ENCODE measurements around the gene TMEM132D. TPM values are rescaled to one million over a fixed set of nuclear protein-coding genes. Genes with fewer than 3 reads are reported as not detected.
"Not testable (repeated sequence)": the region's sequence is repeated elsewhere in the genome, so short reads cannot be mapped to it uniquely, and the experiment has no call there.

Gene TMEM132D
- total RNA-seq, 1 donor = under 0.01 TPM

DNA sequence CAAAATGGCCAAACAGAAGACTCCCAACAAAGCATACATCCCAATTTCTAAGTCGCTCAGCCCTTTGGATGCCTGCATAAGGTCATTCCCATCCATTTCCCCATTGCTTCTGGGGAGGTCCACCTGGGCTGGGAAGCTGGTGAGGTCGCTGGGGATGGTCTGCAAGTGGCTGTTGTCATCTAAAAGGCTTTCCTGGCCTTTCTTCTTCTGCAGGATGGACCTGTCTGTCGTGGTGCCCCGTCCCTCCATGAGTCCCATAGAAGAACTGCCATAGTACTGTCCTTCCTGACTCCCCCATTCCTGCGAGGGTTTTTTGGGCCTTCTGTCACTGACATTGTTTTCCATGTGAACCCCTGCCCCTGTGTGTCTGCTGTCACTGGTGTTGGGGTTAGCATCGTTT, 829.4 kb downstream of the TMEM132D start:
- Histone ChIP-seq H3K4me3 (ENCODE audit: low read length) (no peak overlapping the region), H3K9me3 (ENCODE audit: low read depth, low read length) (no peaks in the 10 kb centered on the region), H3K27me3 (ENCODE audit: insufficient read depth, low read length) (no peaks in the 10 kb centered on the region), H3K4me1 (ENCODE audit: insufficient read depth, low read length) (no peaks in the 10 kb centered on the region)

DNA sequence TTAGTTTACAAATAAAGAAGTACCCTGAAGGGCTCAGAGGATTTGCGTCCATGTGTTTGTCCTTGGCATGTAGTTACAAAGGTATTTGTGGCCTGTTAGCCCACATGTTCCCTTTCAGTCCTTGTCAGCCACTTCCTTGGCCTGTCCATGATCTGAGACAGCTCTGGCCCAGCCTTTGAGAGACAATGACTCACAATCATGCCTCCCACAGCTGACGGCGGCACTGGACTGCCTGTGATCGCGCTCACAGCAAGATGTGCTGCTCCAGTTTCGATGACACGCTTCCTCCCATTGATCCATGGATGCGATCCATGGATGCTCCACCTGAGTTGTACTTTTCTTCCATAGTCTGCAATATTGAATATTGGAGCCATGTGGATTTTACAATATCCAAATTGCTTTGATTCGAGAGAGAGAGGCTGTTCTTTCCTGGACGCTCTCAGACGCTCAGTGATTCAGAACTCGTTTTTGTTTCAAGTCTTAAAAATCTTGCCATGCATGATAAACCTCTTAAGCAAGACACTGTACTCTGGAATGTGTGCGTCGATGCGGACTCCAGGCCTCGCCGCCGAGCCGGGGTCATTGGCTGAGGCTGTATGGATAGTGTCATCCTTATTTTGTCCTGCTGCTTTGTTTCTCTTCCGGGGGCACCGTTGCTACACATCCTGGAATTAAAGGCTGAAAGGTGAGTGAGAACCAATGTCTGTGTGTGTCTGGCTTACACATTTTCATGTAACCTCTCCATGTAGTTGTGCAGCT, 830.5 kb downstream of the TMEM132D start:
- H3K4me1 ChIP-seq (ENCODE audit: insufficient read depth, low read length) = no peaks in the 10 kb centered on the region
- no peaks in the 10 kb centered on the region for H3K9me3 ChIP-seq (ENCODE audit: low read depth, low read length)
- no peaks in the 10 kb centered on the region for H3K27me3 ChIP-seq (ENCODE audit: insufficient read depth, low read length)
- H3K4me3 ChIP-seq (ENCODE audit: low read length) = no peak overlapping the region

DNA sequence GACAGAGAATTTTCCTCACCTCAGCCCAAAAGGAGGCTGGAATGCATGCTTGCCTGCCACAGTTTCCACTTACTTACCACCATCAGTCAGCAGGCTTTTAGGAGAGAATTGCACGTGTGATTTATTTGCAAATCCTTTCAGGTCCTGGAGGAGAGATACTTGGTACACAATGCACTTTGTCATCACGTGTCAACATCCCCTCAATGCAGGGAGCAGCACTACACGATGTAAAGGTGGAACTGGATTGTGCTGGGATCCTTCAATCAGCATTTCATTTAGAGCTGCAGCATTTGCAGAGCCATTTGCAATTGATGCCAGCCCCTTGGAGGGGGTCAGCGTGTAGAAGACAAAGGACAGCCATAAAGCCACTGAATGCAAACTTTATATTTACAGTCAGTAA, 832.5 kb downstream of the TMEM132D start:
- no peaks in the 10 kb centered on the region for H3K9me3 ChIP-seq (ENCODE audit: low read depth, low read length)
- H3K4me1 ChIP-seq (ENCODE audit: insufficient read depth, low read length) = no peaks in the 10 kb centered on the region
- no peak overlapping the region for H3K4me3 ChIP-seq (ENCODE audit: low read length)
- no peaks in the 10 kb centered on the region for H3K27me3 ChIP-seq (ENCODE audit: insufficient read depth, low read length)

GRCh38 chr12:129069886-129070285, 833.9 kb downstream of the TMEM132D start:
- H3K27me3 ChIP-seq (ENCODE audit: insufficient read depth, low read length) = no peaks in the 10 kb centered on the region
- no peak overlapping the region for H3K4me3 ChIP-seq (ENCODE audit: low read length)
- H3K4me1 ChIP-seq (ENCODE audit: insufficient read depth, low read length) = no peaks in the 10 kb centered on the region
- no peaks in the 10 kb centered on the region for H3K9me3 ChIP-seq (ENCODE audit: low read depth, low read length)

DNA sequence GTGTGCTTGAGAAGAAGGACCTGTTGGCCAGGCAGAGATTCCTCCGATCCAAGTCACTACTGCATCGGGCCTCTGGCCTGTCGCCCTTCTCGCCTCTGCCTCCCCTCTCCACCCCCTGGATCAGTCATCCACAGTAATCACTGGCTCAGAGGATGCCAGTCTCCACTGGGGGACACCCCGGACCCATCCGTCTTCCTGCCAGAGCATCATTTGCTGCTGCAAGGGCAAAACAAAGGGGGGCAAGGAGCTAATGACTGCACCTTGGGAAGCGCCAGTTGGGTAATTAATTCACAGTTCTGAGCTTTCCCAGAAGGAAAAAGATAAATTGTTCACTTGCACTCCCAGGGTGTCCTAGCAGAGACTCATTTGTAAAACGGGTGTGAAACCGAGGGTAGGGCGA, 835.1 kb downstream of the TMEM132D start:
- no peaks in the 10 kb centered on the region for H3K4me1 ChIP-seq (ENCODE audit: insufficient read depth, low read length)
- H3K9me3 ChIP-seq (ENCODE audit: low read depth, low read length) = no peaks in the 10 kb centered on the region
- H3K4me3 ChIP-seq (ENCODE audit: low read length) = no peak overlapping the region
- H3K27me3 ChIP-seq (ENCODE audit: insufficient read depth, low read length) = no peaks in the 10 kb centered on the region

DNA sequence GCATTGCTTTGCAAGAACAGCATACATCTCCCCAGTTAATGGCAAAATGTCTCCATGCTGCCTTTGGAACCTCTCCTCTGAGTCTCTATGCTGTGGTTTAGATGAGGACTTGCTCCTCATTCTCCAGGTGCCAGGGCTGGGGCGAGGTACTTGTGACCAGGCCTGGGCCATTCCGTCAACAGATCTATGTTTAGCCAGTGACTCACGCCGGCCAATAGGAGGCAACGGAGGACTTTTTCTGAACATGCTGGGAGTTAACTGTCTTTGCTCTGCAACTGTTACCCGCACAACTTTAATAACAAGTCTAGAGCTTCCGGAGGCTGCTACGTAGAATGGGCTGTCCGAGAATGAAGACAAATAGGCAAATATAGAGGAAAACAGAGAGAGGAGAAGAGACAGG, 836.3 kb downstream of the TMEM132D start:
- Histone ChIP-seq H3K4me1 (ENCODE audit: insufficient read depth, low read length) (no peaks in the 10 kb centered on the region), H3K4me3 (ENCODE audit: low read length) (no peak overlapping the region), H3K27me3 (ENCODE audit: insufficient read depth, low read length) (no peaks in the 10 kb centered on the region), H3K9me3 (ENCODE audit: low read depth, low read length) (no peaks in the 10 kb centered on the region)

DNA sequence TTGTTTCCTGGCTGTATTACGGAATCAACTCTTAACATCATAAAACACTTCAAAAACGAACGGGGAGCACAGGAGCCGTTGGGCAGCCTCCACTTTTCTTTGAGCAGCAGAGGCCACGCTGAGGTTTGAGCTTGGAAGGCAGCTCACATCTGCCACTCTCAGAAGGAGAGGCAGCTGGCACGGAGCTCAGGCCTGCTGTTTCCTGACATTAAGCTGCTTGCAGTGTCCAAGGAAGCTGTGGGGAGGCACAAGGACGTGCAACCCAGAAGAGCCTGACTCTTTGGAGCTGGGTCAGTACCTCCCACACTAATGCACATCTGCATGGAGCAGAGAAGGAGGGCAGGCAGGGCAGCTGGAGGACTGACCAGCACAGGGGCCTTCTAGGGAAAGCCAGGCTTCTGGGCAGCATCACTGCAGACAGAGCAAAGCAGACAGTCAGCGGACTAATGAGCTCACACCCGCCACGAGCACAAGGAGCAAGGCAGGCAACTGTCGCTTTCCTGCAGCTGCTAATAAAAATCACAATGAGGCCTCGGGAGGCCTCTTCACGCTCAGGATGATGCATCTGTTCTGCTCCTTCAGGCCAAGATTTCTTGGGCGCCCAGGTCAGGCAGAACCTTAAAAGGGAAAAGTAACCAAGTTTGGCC, 839.5 kb downstream of the TMEM132D start:
- Histone ChIP-seq H3K4me3 (ENCODE audit: low read length) (no peak overlapping the region), H3K4me1 (ENCODE audit: insufficient read depth, low read length) (no peaks in the 10 kb centered on the region), H3K9me3 (ENCODE audit: low read depth, low read length) (no peaks in the 10 kb centered on the region), H3K27me3 (ENCODE audit: insufficient read depth, low read length) (no peaks in the 10 kb centered on the region)

- Histone ChIP-seq H3K4me1 (ENCODE audit: insufficient read depth, low read length) (no peaks in the 10 kb centered on the region), H3K9me3 (ENCODE audit: low read depth, low read length) (no peaks in the 10 kb centered on the region), H3K4me3 (ENCODE audit: low read length) (no peak overlapping the region), H3K27me3 (ENCODE audit: insufficient read depth, low read length) (no peaks in the 10 kb centered on the region)
Observed at GRCh38 chr12:129063600-129063999, 840.2 kb downstream of the TMEM132D start.

DNA sequence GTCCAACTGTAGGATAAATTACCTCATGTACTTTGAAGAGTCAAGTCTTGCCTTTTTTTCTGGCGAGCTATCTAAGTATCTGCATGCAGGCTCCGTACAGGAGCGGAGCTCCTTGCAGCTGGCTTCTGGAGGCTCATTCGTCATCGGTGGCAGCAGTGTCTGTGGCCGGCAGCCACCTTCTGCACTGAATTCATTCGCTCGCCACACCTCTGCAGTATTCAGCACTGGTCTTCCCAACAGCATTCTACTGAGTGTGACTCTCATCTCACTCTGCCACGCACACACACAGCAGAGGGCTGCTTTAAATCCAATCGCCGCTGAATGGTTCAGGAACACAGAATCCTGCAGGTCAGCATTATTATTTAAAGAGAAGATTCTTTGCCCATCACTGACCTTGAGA, 850.6 kb downstream of the TMEM132D start:
- Histone ChIP-seq H3K4me3 (ENCODE audit: low read length) (no peak overlapping the region), H3K27me3 (ENCODE audit: insufficient read depth, low read length) (no peaks in the 10 kb centered on the region), H3K4me1 (ENCODE audit: insufficient read depth, low read length) (no peaks in the 10 kb centered on the region), H3K9me3 (ENCODE audit: low read depth, low read length) (no peaks in the 10 kb centered on the region)

- Histone ChIP-seq H3K4me3 (ENCODE audit: low read length) (no peak overlapping the region), H3K4me1 (ENCODE audit: insufficient read depth, low read length) (no peaks in the 10 kb centered on the region), H3K27me3 (ENCODE audit: insufficient read depth, low read length) (no peaks in the 10 kb centered on the region), H3K9me3 (ENCODE audit: low read depth, low read length) (no peaks in the 10 kb centered on the region)
Observed at GRCh38 chr12:129052373-129052772, 851.5 kb downstream of the TMEM132D start.

DNA sequence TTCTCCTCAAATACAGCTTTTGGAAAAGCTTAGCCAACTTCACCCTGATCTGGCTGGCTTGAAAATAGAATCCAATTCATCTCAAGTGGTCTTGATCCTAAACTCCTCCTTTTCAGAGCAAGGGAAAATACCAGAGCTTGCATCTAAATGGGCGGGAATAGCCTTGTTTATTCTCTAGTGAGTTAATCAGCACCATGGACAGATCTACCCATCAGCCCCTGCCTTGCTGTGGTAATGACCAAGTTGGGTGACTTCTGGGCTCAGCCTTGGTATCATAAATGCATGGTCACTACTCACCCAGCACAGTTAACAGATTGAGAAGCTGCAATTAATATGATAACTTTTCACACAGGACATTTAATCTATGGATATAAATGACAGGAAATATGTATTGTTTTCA, 853.9 kb downstream of the TMEM132D start:
- Histone ChIP-seq H3K27me3 (ENCODE audit: insufficient read depth, low read length) (no peaks in the 10 kb centered on the region), H3K4me1 (ENCODE audit: insufficient read depth, low read length) (no peaks in the 10 kb centered on the region), H3K9me3 (ENCODE audit: low read depth, low read length) (no peaks in the 10 kb centered on the region), H3K4me3 (ENCODE audit: low read length) (no peak overlapping the region)

DNA sequence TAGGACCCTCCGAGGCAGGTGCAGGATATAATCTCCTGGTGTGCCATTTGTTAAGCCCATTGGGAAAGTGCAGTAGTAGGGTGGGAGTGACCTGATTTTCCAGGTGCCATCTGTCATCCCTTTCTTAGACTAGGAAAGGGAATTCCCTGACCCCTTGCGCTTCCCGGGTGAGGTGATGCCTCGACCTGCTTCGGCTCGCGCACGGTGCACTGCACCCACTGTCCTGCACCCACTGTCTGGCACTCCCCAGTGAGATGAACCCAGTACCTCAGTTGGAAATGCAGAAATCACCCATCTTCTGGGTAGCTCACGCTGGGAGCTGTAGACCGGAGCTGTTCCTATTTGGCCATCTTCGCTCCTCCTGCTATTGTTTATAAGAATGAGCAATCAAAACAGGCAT, 860.5 kb downstream of the TMEM132D start:
- H3K9me3 ChIP-seq (ENCODE audit: low read depth, low read length) = not testable (repeated sequence)

GRCh38 chr12:129036135-129036534, 867.7 kb downstream of the TMEM132D start:
- Histone ChIP-seq H3K27me3 (ENCODE audit: insufficient read depth, low read length) (no peaks in the 10 kb centered on the region), H3K4me3 (ENCODE audit: low read length) (no peak overlapping the region), H3K4me1 (ENCODE audit: insufficient read depth, low read length) (no peaks in the 10 kb centered on the region), H3K9me3 (ENCODE audit: low read depth, low read length) (no peaks in the 10 kb centered on the region)

More for the DNA sequence above, 860.5 kb downstream of the TMEM132D start:
- not testable (repeated sequence) for H3K27me3 ChIP-seq (ENCODE audit: insufficient read depth, low read length); H3K4me1 ChIP-seq (ENCODE audit: insufficient read depth, low read length); H3K4me3 ChIP-seq (ENCODE audit: low read length)

- no peaks in the 10 kb centered on the region for H3K4me1 ChIP-seq (ENCODE audit: insufficient read depth, low read length)
- no peaks in the 10 kb centered on the region for H3K9me3 ChIP-seq (ENCODE audit: low read depth, low read length)
- H3K4me3 ChIP-seq (ENCODE audit: low read length) = no peak overlapping the region
- no peaks in the 10 kb centered on the region for H3K27me3 ChIP-seq (ENCODE audit: insufficient read depth, low read length)
Observed at GRCh38 chr12:129034558-129035289, 869.1 kb downstream of the TMEM132D start.

GRCh38 chr12:129028844-129029243, 875.0 kb downstream of the TMEM132D start:
- H3K9me3 ChIP-seq (ENCODE audit: low read depth, low read length) = no peaks in the 10 kb centered on the region
- H3K4me3 ChIP-seq (ENCODE audit: low read length) = no peak overlapping the region
- H3K27me3 ChIP-seq (ENCODE audit: insufficient read depth, low read length) = no peaks in the 10 kb centered on the region
- H3K4me1 ChIP-seq (ENCODE audit: insufficient read depth, low read length) = no peaks in the 10 kb centered on the region
